ENCODE results near the gene CEP295NL.
"Not testable (repeated sequence)": the region's sequence is repeated elsewhere in the genome, so short reads cannot be mapped to it uniquely, and the experiment has no call there.

CEP295NL gene

GRCh38 chr17:78910497-78911284, 7.7 kb upstream of the CEP295NL start:
- no peak overlapping the region for H3K4me3 ChIP-seq (ENCODE audit: low read depth, low read length)
- TF ChIP-seq CTCF (IDR thresholded peaks at IDR 0.05; ENCODE audit: low read depth, low read length) = no peak

GRCh38 chr17:78908426-78908825, 5.4 kb upstream of the CEP295NL start:
- TF ChIP-seq CTCF (IDR thresholded peaks at IDR 0.05; ENCODE audit: low read depth, low read length) = no peak

GRCh38 chr17:78905541-78905940, 2.5 kb upstream of the CEP295NL start:
- H3K4me3 ChIP-seq (ENCODE audit: low read depth, low read length) = no peak overlapping the region
- no peak for TF ChIP-seq CTCF (IDR thresholded peaks at IDR 0.05; ENCODE audit: low read depth, low read length)

More at GRCh38 chr17:78908426-78908825, 5.4 kb upstream of the CEP295NL start:
- H3K4me3 ChIP-seq (ENCODE audit: low read depth, low read length) = no peak overlapping the region

GRCh38 chr17:78905116-78905515, 2.1 kb upstream of the CEP295NL start:
- no peak for TF ChIP-seq CTCF (IDR thresholded peaks at IDR 0.05; ENCODE audit: low read depth, low read length)
- H3K4me3 ChIP-seq (ENCODE audit: low read depth, low read length) = no peak overlapping the region

GRCh38 chr17:78904371-78904770, 1.4 kb upstream of the CEP295NL start:
- TF ChIP-seq CTCF (IDR thresholded peaks at IDR 0.05; ENCODE audit: low read depth, low read length) = no peak

GRCh38 chr17:78902231-78902630, 770 bp downstream of the CEP295NL start:
- H3K4me3 ChIP-seq (ENCODE audit: low read depth, low read length) = not testable (repeated sequence)

More at GRCh38 chr17:78904371-78904770, 1.4 kb upstream of the CEP295NL start:
- no peak overlapping the region for H3K4me3 ChIP-seq (ENCODE audit: low read depth, low read length)

- TF ChIP-seq CTCF (IDR thresholded peaks at IDR 0.05; ENCODE audit: low read depth, low read length) = no peak
- no peak overlapping the region for H3K4me3 ChIP-seq (ENCODE audit: low read depth, low read length)
Observed at GRCh38 chr17:78901806-78902205, 1.2 kb downstream of the CEP295NL start.

GRCh38 chr17:78900816-78901215, 2.2 kb downstream of the CEP295NL start:
- no peak overlapping the region for H3K4me3 ChIP-seq (ENCODE audit: low read depth, low read length)
- TF ChIP-seq CTCF (IDR thresholded peaks at IDR 0.05; ENCODE audit: low read depth, low read length) = no peak
